Glutamatergic neuron (in vitro differentiated cells): Measurements from ENCODE around the gene UGT1A6. TPM values are rescaled to one million over a fixed set of nuclear protein-coding genes. Genes with fewer than 3 reads are reported as not detected.
"Not testable (repeated sequence)": the region's sequence is repeated elsewhere in the genome, so short reads cannot be mapped to it uniquely, and the experiment has no call there.

Source experiments
- DNase-seq: peaks from one replicate; pipeline ENCODE4 v3.0.0; 2022
- H3K27ac Mint-ChIP-seq: one replicate; pipeline ENCODE4 v1.8.0; 2020; ENCODE audit warnings: mild to moderate bottlenecking, mixed read lengths, inconsistent platforms; ENCODE audit not compliant: unreplicated experiment
- H3K27me3 Mint-ChIP-seq: one replicate; pipeline ENCODE4 v1.8.0; 2020; ENCODE audit warnings: mild to moderate bottlenecking, moderate library complexity, mixed read lengths, inconsistent platforms; ENCODE audit not compliant: unreplicated experiment
- H3K36me3 Mint-ChIP-seq: one replicate; pipeline ENCODE4 v1.8.0; 2020; ENCODE audit warnings: mild to moderate bottlenecking, mixed read lengths, inconsistent platforms; ENCODE audit not compliant: unreplicated experiment
- H3K4me1 Mint-ChIP-seq: one replicate; pipeline ENCODE4 v1.8.0; 2020; ENCODE audit warnings: mild to moderate bottlenecking, low read depth, mixed read lengths, inconsistent platforms; ENCODE audit not compliant: unreplicated experiment
- H3K4me3 Mint-ChIP-seq: one replicate; pipeline ENCODE4 v1.8.0; 2020; ENCODE audit warnings: mild to moderate bottlenecking, mixed read lengths, inconsistent platforms; ENCODE audit not compliant: unreplicated experiment
- H3K9me3 Mint-ChIP-seq: one replicate; pipeline ENCODE4 v1.8.0; 2020; ENCODE audit warnings: mild to moderate bottlenecking, moderate library complexity, mixed read lengths, inconsistent platforms; ENCODE audit not compliant: unreplicated experiment
- total RNA-seq: library from RNA; stranded (reverse); fragmentation: NEBNext Ultra II Directional; extraction: Animal tissue kit (Norgen Biotek cat#: 25700); gene quantifications from one replicate; pipeline ENCODE4 v1.2.1, GENCODE V29; 2021; ENCODE audit not compliant: unreplicated experiment
- TF ChIP-seq, protein P1 (sequence below): fragments of 200-600 bp; sonication (generic); IDR thresholded peaks from one replicate; pipeline ENCODE4 v1.5.0; 2021; ENCODE audit not compliant: partially characterized antibody, unreplicated experiment

Gene UGT1A6
- total RNA-seq, 1 donor from 2014 or later = not detected

DNA sequence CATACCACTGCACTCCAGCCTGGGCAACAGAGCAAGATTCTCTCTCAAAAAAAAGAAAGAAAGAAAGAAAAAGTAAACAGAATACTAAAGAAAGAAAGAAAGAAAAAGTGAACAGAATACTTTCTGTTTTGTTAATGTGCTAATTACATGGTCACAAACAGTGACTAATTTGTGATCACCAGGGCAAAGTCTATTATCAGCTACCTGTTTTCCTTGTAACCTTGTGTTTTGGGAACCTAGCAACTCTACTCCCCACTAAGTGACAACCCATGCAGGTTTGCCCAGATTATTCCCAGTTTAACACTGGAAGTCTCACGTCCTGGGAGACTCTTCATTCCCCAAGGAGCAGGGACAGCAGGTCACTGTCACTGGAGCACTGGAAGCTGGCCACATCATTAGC is 37.6 kb upstream of the UGT1A6 start:
- Mint-ChIP-seq H3K27ac (no peak overlapping the region), H3K27me3 (no peaks in the 10 kb centered on the region), H3K9me3 (peaks cover 2% of the 10 kb centered on the region), H3K36me3 (no peaks in the 10 kb centered on the region), H3K4me3 (no peak overlapping the region), H3K4me1 (no peaks in the 10 kb centered on the region)
- TF ChIP-seq, protein P1, sequence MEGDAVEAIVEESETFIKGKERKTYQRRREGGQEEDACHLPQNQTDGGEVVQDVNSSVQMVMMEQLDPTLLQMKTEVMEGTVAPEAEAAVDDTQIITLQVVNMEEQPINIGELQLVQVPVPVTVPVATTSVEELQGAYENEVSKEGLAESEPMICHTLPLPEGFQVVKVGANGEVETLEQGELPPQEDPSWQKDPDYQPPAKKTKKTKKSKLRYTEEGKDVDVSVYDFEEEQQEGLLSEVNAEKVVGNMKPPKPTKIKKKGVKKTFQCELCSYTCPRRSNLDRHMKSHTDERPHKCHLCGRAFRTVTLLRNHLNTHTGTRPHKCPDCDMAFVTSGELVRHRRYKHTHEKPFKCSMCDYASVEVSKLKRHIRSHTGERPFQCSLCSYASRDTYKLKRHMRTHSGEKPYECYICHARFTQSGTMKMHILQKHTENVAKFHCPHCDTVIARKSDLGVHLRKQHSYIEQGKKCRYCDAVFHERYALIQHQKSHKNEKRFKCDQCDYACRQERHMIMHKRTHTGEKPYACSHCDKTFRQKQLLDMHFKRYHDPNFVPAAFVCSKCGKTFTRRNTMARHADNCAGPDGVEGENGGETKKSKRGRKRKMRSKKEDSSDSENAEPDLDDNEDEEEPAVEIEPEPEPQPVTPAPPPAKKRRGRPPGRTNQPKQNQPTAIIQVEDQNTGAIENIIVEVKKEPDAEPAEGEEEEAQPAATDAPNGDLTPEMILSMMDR = no peak
- no peak for DNase-seq

GRCh38 chr2:233655943-233656342 is 36.7 kb upstream of the UGT1A6 start:
- DNase-seq, H3K27me3 Mint-ChIP-seq, H3K9me3 Mint-ChIP-seq, H3K4me3 Mint-ChIP-seq, H3K36me3 Mint-ChIP-seq, H3K4me1 Mint-ChIP-seq, H3K27ac Mint-ChIP-seq: not testable (repeated sequence)

DNA sequence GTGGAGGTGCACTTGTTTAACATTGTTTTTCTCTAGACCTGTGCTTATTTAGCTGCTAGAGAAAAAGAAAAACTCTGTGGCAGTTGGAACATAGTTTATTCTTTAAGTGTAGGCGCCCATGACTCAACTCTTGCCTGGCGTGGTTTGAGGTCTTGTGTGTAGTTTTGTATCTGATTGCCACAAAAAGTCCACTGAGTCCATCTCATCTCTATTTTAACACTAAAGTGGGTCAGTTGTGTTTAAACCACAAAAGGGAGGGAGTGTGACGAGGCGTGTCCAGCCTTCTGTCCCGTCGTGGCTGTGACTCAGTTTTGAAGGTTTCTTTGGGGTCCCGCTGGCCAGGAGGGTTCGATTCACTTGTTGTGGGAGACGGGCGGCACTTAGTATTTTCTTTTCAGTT is 36.2 kb upstream of the UGT1A6 start:
- Mint-ChIP-seq H3K4me3 (no peak overlapping the region), H3K9me3 (peaks cover 2% of the 10 kb centered on the region), H3K4me1 (no peaks in the 10 kb centered on the region), H3K27ac (no peak overlapping the region), H3K36me3 (no peaks in the 10 kb centered on the region), H3K27me3 (no peaks in the 10 kb centered on the region)
- no peak for DNase-seq
- TF ChIP-seq, protein P1 = no peak

- H3K4me3 Mint-ChIP-seq = no peak overlapping the region
- H3K9me3 Mint-ChIP-seq = peaks cover 2% of the 10 kb centered on the region
- no peak overlapping the region for H3K27ac Mint-ChIP-seq
- no peak for DNase-seq
- H3K36me3 Mint-ChIP-seq = no peaks in the 10 kb centered on the region
- TF ChIP-seq, protein P1 = no peak
- H3K4me1 Mint-ChIP-seq = no peaks in the 10 kb centered on the region
- H3K27me3 Mint-ChIP-seq = no peaks in the 10 kb centered on the region
Measured at GRCh38 chr2:233658610-233659009, 34.1 kb upstream of the UGT1A6 start.

DNA sequence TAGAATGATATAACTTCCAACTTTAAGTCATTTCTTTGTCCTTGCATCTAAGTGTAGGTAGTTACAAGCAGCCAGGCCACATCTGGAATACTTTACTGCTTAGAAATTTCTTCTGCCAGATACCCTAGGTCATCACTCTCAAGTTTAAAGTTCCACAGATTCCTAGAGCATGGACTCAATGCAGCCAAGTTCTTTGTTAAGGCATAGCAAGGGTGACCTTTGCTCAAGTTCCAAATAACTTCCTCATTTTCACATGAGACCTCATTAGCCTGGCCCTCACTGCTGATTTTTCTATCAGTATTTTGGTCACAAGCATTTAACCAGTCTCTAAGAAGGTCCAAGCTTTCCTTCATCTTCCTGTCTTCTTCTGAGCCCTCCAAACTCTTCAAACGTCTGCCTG is 28.8 kb upstream of the UGT1A6 start:
- TF ChIP-seq, protein P1 = no peak
- no peaks in the 10 kb centered on the region for H3K4me1 Mint-ChIP-seq

More for the DNA sequence above, 28.8 kb upstream of the UGT1A6 start:
- Mint-ChIP-seq H3K36me3 (no peaks in the 10 kb centered on the region), H3K27me3 (no peaks in the 10 kb centered on the region), H3K9me3 (peaks cover 2% of the 10 kb centered on the region), H3K27ac (no peak overlapping the region), H3K4me3 (no peak overlapping the region)
- DNase-seq = no peak
